Esophagus muscularis mucosa (tissue), 4 donors: ENCODE results near the gene PNPLA5.

Source experiments
- EP300 ChIP-seq: sonication (generic); formaldehyde crosslinking; IDR thresholded peaks from one replicate; pipeline ENCODE4 v1.6.1; 2017; ENCODE audit warnings: antibody characterized with exemption
- POLR2A ChIP-seq: fragments of 450-650 bp; IDR thresholded peaks from one replicate; pipeline ENCODE4 v1.6.1; 2017; ENCODE audit warnings: antibody characterized with exemption, moderate library complexity, mild to moderate bottlenecking, low read depth
- POLR2AphosphoS5 ChIP-seq, 2 donors: sonication (generic); formaldehyde crosslinking; IDR thresholded peaks; one replicate each; pipeline ENCODE4 v1.6.1; 2017; ENCODE audit warnings: antibody characterized with exemption in 2 of 2
- TF ChIP-seq, protein P1 (sequence below), 3 experiments: fragments of 200-600 bp in 2 of 3; fragments of 450-650 bp in 1 of 3; sonication (generic) in 2 of 3; IDR thresholded peaks; one replicate each; pipeline ENCODE4 v1.5.1; 2017 to 2019; ENCODE audit warnings: antibody characterized with exemption in 3 of 3, mild to moderate bottlenecking in 2 of 3, moderate library complexity in 1 of 3

DNA sequence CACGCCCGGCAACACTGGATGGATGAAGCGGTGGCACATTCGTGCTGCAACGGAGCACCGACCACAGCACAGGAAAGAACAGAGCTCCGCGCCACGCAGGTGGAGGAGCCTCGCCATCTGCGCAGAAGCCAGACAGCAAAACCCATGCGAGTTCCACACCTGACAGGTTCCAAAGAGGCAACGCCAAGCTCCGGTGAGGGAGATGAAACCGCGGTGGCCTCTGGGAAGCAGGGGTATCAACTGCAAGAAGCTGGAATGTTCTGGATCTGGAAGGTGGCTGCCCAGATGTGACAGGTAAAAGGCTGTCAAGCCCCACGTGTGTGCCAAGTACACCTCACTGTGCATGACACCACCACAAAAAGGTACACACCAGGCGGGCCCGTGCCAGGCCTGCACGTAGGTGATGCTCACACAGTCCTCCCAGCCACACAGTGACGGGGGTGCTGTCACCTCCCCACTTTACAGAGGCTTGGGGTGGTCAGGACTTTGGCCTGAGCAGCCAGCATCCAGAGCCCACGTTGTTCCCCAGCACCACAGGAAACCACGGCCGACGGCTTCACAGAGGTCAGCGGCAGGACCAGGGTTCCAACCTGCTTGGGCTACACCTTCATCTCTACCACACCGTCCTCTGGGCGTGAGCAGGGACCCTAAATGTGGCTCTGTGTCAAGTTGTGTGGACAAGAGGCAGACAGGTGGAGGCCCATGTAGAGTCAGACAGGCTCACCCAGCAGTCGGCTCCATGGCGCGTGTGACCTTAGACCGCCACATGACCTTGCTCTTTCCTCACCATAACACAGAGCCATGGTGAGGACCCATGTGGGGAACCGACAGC, 60.0 kb downstream of the PNPLA5 start:
- TF ChIP-seq, protein P1, sequence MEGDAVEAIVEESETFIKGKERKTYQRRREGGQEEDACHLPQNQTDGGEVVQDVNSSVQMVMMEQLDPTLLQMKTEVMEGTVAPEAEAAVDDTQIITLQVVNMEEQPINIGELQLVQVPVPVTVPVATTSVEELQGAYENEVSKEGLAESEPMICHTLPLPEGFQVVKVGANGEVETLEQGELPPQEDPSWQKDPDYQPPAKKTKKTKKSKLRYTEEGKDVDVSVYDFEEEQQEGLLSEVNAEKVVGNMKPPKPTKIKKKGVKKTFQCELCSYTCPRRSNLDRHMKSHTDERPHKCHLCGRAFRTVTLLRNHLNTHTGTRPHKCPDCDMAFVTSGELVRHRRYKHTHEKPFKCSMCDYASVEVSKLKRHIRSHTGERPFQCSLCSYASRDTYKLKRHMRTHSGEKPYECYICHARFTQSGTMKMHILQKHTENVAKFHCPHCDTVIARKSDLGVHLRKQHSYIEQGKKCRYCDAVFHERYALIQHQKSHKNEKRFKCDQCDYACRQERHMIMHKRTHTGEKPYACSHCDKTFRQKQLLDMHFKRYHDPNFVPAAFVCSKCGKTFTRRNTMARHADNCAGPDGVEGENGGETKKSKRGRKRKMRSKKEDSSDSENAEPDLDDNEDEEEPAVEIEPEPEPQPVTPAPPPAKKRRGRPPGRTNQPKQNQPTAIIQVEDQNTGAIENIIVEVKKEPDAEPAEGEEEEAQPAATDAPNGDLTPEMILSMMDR (IDR thresholded peaks at IDR 0.05), result no peak
- TF ChIP-seq POLR2A (no peak), EP300 (no peak), POLR2AphosphoS5 (IDR thresholded peaks at IDR 0.05) (no peak)
